SK-N-SH treated with all-trans-retinoic acid at 6 μM for 48 hours (cell line): Measurements from ENCODE around the gene DAB2IP.

Experiments used
- ATAC-seq: fragments of 200-7000 bp; cut with Tn5 transposase; 3 replicates; pipeline ENCODE4 v1.9.1; 2020; ENCODE audit warnings: mild to moderate bottlenecking, moderate library complexity
- ARNTL ChIP-seq: fragments of 450-650 bp; formaldehyde crosslinking; IDR thresholded peaks from 2 replicates; pipeline ENCODE4 v1.5.0; 2020; ENCODE audit warnings: low read depth, mild to moderate bottlenecking, moderate library complexity, borderline replicate concordance
- BACH2 ChIP-seq: fragments of 250-450 bp; sonication (Bioruptor Pico); IDR thresholded peaks from 2 replicates; pipeline ENCODE4 v1.9.0; 2021; ENCODE audit warnings: mild to moderate bottlenecking, borderline replicate concordance
- CSDC2 ChIP-seq: fragments of 250-450 bp; sonication (Bioruptor Pico); IDR thresholded peaks from 2 replicates; pipeline ENCODE4 v1.5.0; 2020; ENCODE audit warnings: mild to moderate bottlenecking, moderate library complexity
- ESRRG ChIP-seq: fragments of 250-450 bp; sonication (Bioruptor Pico); IDR thresholded peaks from 2 replicates; pipeline ENCODE4 v1.6.1; 2021; ENCODE audit warnings: mild to moderate bottlenecking
- GLIS3 ChIP-seq: fragments of 250-450 bp; sonication (Bioruptor Pico); IDR thresholded peaks from 2 replicates; pipeline ENCODE4 v1.5.0; 2020; ENCODE audit warnings: mild to moderate bottlenecking, moderate library complexity
- OSR1 ChIP-seq: fragments of 250-450 bp; sonication (Bioruptor Pico); IDR thresholded peaks from 2 replicates; pipeline ENCODE4 v1.8.0; 2022; ENCODE audit warnings: moderate library complexity, mild to moderate bottlenecking, inconsistent platforms
- PPARA ChIP-seq: fragments of 250-450 bp; sonication (Bioruptor Pico); IDR thresholded peaks from 2 replicates; pipeline ENCODE4 v1.5.0; 2020; ENCODE audit warnings: mild to moderate bottlenecking, borderline replicate concordance
- RARB ChIP-seq: fragments of 250-450 bp; sonication (Bioruptor Pico); IDR thresholded peaks from 2 replicates; pipeline ENCODE4 v1.8.0; 2021; ENCODE audit warnings: mild to moderate bottlenecking, moderate library complexity
- SNAI2 ChIP-seq: fragments of 250-450 bp; sonication (Bioruptor Pico); IDR thresholded peaks from 2 replicates; pipeline ENCODE4 v1.5.0; 2020; ENCODE audit warnings: mild to moderate bottlenecking, moderate library complexity
- TCF4 ChIP-seq: fragments of 250-450 bp; sonication (Bioruptor Pico); IDR thresholded peaks from 2 replicates; pipeline ENCODE4 v1.8.0; 2021; ENCODE audit warnings: mild to moderate bottlenecking, moderate library complexity, borderline replicate concordance
- TOX ChIP-seq: fragments of 250-450 bp; sonication (Bioruptor Pico); IDR thresholded peaks from 2 replicates; pipeline ENCODE4 v1.8.0; 2021; ENCODE audit warnings: mild to moderate bottlenecking, moderate library complexity, borderline replicate concordance
- TSHZ2 ChIP-seq: fragments of 250-450 bp; sonication (Bioruptor Pico); IDR thresholded peaks from 2 replicates; pipeline ENCODE4 v1.5.0; 2020; ENCODE audit warnings: mild to moderate bottlenecking, moderate library complexity
- ZC3H10 ChIP-seq: fragments of 250-450 bp; sonication (Bioruptor Pico); IDR thresholded peaks from 2 replicates; pipeline ENCODE4 v1.5.1; 2021; ENCODE audit warnings: mild to moderate bottlenecking, moderate library complexity
- ZFP3 ChIP-seq: fragments of 250-450 bp; sonication (Bioruptor Pico); IDR thresholded peaks from 2 replicates; pipeline ENCODE4 v1.5.0; 2020; ENCODE audit warnings: mild to moderate bottlenecking, moderate library complexity
- ZFP30 ChIP-seq: fragments of 450-650 bp; formaldehyde crosslinking; IDR thresholded peaks from 2 replicates; pipeline ENCODE4 v1.5.0; 2022; ENCODE audit warnings: mild to moderate bottlenecking, moderate library complexity
- ZNF565 ChIP-seq: fragments of 450-650 bp; formaldehyde crosslinking; conservative IDR thresholded peaks from 2 replicates; pipeline ENCODE4 v1.5.0; 2020; ENCODE audit warnings: low read depth, mild to moderate bottlenecking, moderate library complexity
- ZNF70 ChIP-seq: fragments of 450-650 bp; formaldehyde crosslinking; IDR thresholded peaks from 2 replicates; pipeline ENCODE4 v1.5.0; 2020; ENCODE audit warnings: mild to moderate bottlenecking, moderate library complexity
- ZNF8 ChIP-seq: fragments of 450-650 bp; formaldehyde crosslinking; IDR thresholded peaks from 2 replicates; pipeline ENCODE4 v1.5.0; 2020; ENCODE audit warnings: mild to moderate bottlenecking, moderate library complexity
- TF ChIP-seq, protein P1 (sequence below): fragments of 250-450 bp; sonication (Bioruptor Pico); IDR thresholded peaks from 2 replicates; pipeline ENCODE4 v1.8.0; 2020; ENCODE audit warnings: mild to moderate bottlenecking, moderate library complexity, borderline replicate concordance
- TF ChIP-seq, protein P2 (sequence below): fragments of 250-450 bp; sonication (Bioruptor Pico); IDR thresholded peaks from 2 replicates; pipeline ENCODE4 v1.5.1; 2020; ENCODE audit warnings: low read depth, mild to moderate bottlenecking, moderate library complexity
- TF ChIP-seq, protein P3 (sequence below): fragments of 250-450 bp; sonication (Bioruptor Pico); IDR thresholded peaks from 2 replicates; pipeline ENCODE4 v1.8.0; 2021; ENCODE audit warnings: low read depth, mild to moderate bottlenecking, moderate library complexity, borderline replicate concordance
- TF ChIP-seq, protein P4 (sequence below): fragments of 250-450 bp; sonication (Bioruptor Pico); IDR thresholded peaks from 2 replicates; pipeline ENCODE4 v1.5.1; 2021; ENCODE audit warnings: mild to moderate bottlenecking, moderate library complexity

DAB2IP gene

DNA sequence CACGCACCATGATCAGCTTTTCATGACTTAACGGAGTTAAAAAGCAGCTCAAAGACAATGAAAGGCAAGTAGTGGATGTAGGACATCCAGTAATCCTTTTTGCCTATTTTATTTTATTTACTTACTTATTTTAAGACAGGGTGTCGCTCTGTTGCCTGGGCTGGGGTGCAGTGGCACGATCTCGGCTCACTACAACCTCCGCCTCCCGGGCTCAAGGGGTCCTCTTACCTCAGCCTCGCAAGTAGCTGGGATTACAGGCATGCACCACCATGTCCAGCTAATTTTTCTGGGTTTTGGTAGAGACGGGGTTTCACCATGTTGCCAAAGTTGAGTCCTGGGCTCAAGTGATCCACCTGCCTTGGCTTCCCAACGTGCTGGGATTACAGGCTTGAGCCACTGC lies 148.9 kb downstream of the DAB2IP start:
- TF ChIP-seq, protein P1, sequence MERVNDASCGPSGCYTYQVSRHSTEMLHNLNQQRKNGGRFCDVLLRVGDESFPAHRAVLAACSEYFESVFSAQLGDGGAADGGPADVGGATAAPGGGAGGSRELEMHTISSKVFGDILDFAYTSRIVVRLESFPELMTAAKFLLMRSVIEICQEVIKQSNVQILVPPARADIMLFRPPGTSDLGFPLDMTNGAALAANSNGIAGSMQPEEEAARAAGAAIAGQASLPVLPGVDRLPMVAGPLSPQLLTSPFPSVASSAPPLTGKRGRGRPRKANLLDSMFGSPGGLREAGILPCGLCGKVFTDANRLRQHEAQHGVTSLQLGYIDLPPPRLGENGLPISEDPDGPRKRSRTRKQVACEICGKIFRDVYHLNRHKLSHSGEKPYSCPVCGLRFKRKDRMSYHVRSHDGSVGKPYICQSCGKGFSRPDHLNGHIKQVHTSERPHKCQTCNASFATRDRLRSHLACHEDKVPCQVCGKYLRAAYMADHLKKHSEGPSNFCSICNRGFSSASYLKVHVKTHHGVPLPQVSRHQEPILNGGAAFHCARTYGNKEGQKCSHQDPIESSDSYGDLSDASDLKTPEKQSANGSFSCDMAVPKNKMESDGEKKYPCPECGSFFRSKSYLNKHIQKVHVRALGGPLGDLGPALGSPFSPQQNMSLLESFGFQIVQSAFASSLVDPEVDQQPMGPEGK (CRISPR knock-in tag): no peak
- no peak for TF ChIP-seq ZNF70 (CRISPR knock-in tag)
- TF ChIP-seq OSR1 (CRISPR knock-in tag): no peak
- no peak for TF ChIP-seq ZNF8 (CRISPR knock-in tag)
- no peak for TF ChIP-seq ZC3H10 (CRISPR knock-in tag)
- TF ChIP-seq ARNTL (CRISPR knock-in tag): no peak
- TF ChIP-seq, protein P2, sequence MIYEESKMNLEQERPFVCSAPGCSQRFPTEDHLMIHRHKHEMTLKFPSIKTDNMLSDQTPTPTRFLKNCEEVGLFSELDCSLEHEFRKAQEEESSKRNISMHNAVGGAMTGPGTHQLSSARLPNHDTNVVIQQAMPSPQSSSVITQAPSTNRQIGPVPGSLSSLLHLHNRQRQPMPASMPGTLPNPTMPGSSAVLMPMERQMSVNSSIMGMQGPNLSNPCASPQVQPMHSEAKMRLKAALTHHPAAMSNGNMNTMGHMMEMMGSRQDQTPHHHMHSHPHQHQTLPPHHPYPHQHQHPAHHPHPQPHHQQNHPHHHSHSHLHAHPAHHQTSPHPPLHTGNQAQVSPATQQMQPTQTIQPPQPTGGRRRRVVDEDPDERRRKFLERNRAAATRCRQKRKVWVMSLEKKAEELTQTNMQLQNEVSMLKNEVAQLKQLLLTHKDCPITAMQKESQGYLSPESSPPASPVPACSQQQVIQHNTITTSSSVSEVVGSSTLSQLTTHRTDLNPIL (CRISPR knock-in tag): no peak
- TF ChIP-seq ZFP30: no peak
- TF ChIP-seq TCF4: no peak
- no peak for TF ChIP-seq RARB (CRISPR knock-in tag)
- no peak for TF ChIP-seq GLIS3 (CRISPR knock-in tag)

DNA sequence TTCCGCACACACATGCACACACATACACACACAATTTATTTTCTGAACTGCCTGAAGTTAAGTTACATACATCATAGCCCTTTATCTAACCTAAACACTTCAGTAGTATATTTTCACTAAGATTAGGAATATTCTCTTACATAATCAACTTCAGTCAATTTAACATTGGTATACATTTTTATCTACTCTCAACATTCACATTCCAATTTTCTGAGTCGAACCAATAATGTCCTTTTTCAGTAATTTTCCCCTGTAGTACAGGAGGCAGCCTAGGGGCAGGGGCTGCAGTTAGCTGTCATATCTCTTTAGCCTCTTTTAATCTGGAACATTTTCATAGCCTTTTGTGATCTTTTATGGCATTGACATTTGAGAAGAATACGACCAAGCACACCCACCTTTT lies 150.1 kb downstream of the DAB2IP start:
- ATAC-seq: no peak
- TF ChIP-seq ESRRG (CRISPR knock-in tag): no peak
- TF ChIP-seq CSDC2 (CRISPR knock-in tag): no peak
- TF ChIP-seq TSHZ2: no peak
- TF ChIP-seq, protein P2 (CRISPR knock-in tag): no peak
- no peak for TF ChIP-seq ZNF565 (CRISPR knock-in tag)
- no peak for TF ChIP-seq SNAI2 (CRISPR knock-in tag)
- no peak for TF ChIP-seq GLIS3 (CRISPR knock-in tag)
- TF ChIP-seq ZC3H10 (CRISPR knock-in tag): no peak
- TF ChIP-seq RARB (CRISPR knock-in tag): no peak
- TF ChIP-seq BACH2: no peak
- no peak for TF ChIP-seq ZFP30
- TF ChIP-seq TCF4: no peak
- no peak for TF ChIP-seq ZNF70 (CRISPR knock-in tag)
- TF ChIP-seq PPARA: no peak
- no peak for TF ChIP-seq ARNTL (CRISPR knock-in tag)
- TF ChIP-seq, protein P3, sequence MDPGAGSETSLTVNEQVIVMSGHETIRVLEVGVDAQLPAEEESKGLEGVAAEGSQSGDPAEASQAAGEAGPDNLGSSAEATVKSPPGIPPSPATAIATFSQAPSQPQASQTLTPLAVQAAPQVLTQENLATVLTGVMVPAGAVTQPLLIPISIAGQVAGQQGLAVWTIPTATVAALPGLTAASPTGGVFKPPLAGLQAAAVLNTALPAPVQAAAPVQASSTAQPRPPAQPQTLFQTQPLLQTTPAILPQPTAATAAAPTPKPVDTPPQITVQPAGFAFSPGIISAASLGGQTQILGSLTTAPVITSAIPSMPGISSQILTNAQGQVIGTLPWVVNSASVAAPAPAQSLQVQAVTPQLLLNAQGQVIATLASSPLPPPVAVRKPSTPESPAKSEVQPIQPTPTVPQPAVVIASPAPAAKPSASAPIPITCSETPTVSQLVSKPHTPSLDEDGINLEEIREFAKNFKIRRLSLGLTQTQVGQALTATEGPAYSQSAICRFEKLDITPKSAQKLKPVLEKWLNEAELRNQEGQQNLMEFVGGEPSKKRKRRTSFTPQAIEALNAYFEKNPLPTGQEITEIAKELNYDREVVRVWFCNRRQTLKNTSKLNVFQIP (CRISPR knock-in tag): no peak
- TF ChIP-seq ZFP3 (CRISPR knock-in tag): no peak
- TF ChIP-seq TOX (CRISPR knock-in tag): no peak
- TF ChIP-seq, protein P4, sequence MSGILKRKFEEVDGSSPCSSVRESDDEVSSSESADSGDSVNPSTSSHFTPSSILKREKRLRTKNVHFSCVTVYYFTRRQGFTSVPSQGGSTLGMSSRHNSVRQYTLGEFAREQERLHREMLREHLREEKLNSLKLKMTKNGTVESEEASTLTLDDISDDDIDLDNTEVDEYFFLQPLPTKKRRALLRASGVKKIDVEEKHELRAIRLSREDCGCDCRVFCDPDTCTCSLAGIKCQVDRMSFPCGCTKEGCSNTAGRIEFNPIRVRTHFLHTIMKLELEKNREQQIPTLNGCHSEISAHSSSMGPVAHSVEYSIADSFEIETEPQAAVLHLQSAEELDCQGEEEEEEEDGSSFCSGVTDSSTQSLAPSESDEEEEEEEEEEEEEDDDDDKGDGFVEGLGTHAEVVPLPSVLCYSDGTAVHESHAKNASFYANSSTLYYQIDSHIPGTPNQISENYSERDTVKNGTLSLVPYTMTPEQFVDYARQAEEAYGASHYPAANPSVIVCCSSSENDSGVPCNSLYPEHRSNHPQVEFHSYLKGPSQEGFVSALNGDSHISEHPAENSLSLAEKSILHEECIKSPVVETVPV (CRISPR knock-in tag): no peak
- TF ChIP-seq, all 23 proteins: peak for 0

More for the DNA sequence above, 148.9 kb downstream of the DAB2IP start:
- ATAC-seq: no peak
